Measurements from ENCODE around the gene LRP2.

Gene LRP2

GRCh38 chr2:169182573-169182972 lies 179.8 kb downstream of the LRP2 start:
- TF ChIP-seq CTCF (IDR thresholded peaks at IDR 0.05; ENCODE audit: insufficient read depth, low read depth, low read length, missing control alignments): no peak
- H3K4me3 ChIP-seq (ENCODE audit: low read depth, low read length): no peak overlapping the region
- DNase-seq (ENCODE audit: low read depth): no peak

- DNase-seq (ENCODE audit: low read depth): no peak
- no peak overlapping the region for H3K4me3 ChIP-seq (ENCODE audit: low read depth, low read length)
- TF ChIP-seq CTCF (IDR thresholded peaks at IDR 0.05; ENCODE audit: insufficient read depth, low read depth, low read length, missing control alignments): no peak
Observed at GRCh38 chr2:169178804-169179390, 183.4 kb downstream of the LRP2 start.

- no peak overlapping the region for H3K4me3 ChIP-seq (ENCODE audit: low read depth, low read length)
- DNase-seq (ENCODE audit: low read depth): no peak
- TF ChIP-seq CTCF (IDR thresholded peaks at IDR 0.05; ENCODE audit: insufficient read depth, low read depth, low read length, missing control alignments): no peak
Observed at GRCh38 chr2:169178364-169178763, 184.0 kb downstream of the LRP2 start.

DNA sequence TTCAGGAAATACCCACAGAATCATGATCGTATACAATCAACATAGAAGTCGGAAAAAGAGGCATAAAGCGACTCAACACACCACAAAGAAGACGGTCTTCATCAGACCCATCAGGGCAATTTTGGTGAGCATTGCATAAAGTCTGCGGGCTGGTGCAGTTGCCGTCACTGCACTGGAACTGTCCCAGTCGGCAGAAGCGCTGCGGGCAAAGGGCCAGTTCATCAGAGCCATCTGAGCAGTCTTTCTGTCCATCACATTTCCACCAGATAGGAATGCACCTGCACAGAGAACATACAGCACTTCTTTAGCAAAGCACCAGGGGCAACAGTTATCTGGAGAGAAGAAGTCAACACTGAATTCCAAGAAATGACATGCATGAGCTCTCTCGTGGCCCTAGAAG lies 187.2 kb downstream of the LRP2 start:
- no peak overlapping the region for H3K4me3 ChIP-seq (ENCODE audit: low read depth, low read length)
- no peak for DNase-seq (ENCODE audit: low read depth)
- TF ChIP-seq CTCF (IDR thresholded peaks at IDR 0.05; ENCODE audit: insufficient read depth, low read depth, low read length, missing control alignments): no peak

- no peak for DNase-seq (ENCODE audit: low read depth)
- TF ChIP-seq CTCF (IDR thresholded peaks at IDR 0.05; ENCODE audit: insufficient read depth, low read depth, low read length, missing control alignments): no peak
- H3K4me3 ChIP-seq (ENCODE audit: low read depth, low read length): no peak overlapping the region
Observed at GRCh38 chr2:169173876-169174275, 188.5 kb downstream of the LRP2 start.

GRCh38 chr2:169172914-169173313 lies 189.4 kb downstream of the LRP2 start:
- TF ChIP-seq CTCF (IDR thresholded peaks at IDR 0.05; ENCODE audit: insufficient read depth, low read depth, low read length, missing control alignments): no peak
- DNase-seq (ENCODE audit: low read depth): no peak
- no peak overlapping the region for H3K4me3 ChIP-seq (ENCODE audit: low read depth, low read length)

- TF ChIP-seq CTCF (IDR thresholded peaks at IDR 0.05; ENCODE audit: insufficient read depth, low read depth, low read length, missing control alignments): no peak
- DNase-seq (ENCODE audit: low read depth): no peak
- no peak overlapping the region for H3K4me3 ChIP-seq (ENCODE audit: low read depth, low read length)
Observed at GRCh38 chr2:169172151-169172735, 190.1 kb downstream of the LRP2 start.
